ENCODE data around the gene AUNIP.
A peak's percentile ranks its signal among the peaks of the same experiment; 100 is the strongest.

Gene AUNIP

DNA sequence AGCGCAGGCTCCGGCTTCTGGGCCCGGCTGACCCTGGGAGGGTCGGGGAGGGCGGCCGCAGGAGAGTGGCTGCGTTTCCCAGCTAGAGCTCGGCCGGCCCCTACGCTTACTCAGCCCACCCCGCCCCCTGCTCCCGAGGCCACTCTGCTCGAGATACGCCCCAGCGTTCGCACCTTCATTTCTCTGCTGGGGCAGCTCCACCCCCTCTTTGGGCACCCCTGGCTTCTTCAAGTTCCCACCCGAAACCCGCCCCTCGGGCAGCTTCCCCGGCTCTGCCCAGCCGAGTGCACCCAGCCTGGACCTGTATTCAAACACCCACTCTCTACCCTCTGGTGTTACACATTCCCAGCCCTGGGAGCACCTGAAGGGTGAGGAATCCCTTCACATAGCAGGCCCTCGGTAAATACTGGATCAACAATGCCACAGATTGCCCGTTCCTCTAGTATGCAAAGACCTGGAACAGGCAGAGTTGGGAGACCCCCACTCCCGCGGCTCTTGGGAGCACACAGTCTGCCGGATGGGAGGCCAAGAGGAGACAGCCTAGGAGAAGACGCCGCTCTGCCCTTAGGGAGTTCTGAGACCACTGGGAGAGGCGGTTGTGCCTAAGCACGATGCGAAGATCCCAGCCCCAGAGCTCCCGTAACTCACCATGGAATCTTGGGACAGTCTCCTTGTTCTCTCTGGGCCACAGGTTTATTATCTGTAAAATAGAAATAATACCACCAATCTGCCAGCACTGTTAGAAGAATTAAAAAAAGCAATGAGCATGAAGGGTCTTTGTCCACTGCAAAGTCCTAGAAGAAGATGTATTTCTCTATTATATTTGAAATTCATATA, 16.8 kb upstream of the AUNIP start:
- Histone ChIP-seq H2BK5ac (ENCODE audit: low read depth, low read length, poor library complexity, severe bottlenecking) (no peak overlapping the region), H2AK5ac (ENCODE audit: low read length, severe bottlenecking) (no peak overlapping the region), H3K9ac (ENCODE audit: low read length) (peak overlapping the region; percentile 88), H3K23ac (ENCODE audit: low read length in 2 of 2) (no peak overlapping the region), H4K8ac (ENCODE audit: low read length) (peak overlapping the region; percentile 29), H3K27ac (ENCODE audit: low read length, poor library complexity, severe bottlenecking) (peak overlapping the region; percentile 13), H2BK15ac (ENCODE audit: low read depth, poor library complexity, severe bottlenecking) (peak overlapping the region; percentile 73), H3K4me1 (ENCODE audit: control insufficient read depth, insufficient read depth, low read depth, low read length) (peaks cover 27% of the 10 kb centered on the region), H2BK12ac (ENCODE audit: low read length in 2 of 2) (no peak overlapping the region), H2BK120ac (ENCODE audit: low read depth, low read length) (peak overlapping the region; percentile 24), H2AFZ (ENCODE audit: low read depth, low read length) (peak overlapping the region; percentile 73), H3K36me3 (ENCODE audit: control insufficient read depth in 1 of 2, insufficient read depth in 2 of 2, low read depth in 1 of 2, low read length in 2 of 2) (no peaks in the 10 kb centered on the region), H4K91ac (ENCODE audit: low read length) (no peak overlapping the region), H3K4ac (ENCODE audit: low read depth in 1 of 2, low read length in 2 of 2) (peak overlapping the region; percentile 20 to 42), H3K4me2 (ENCODE audit: low read length, poor library complexity, severe bottlenecking) (peak overlapping the region; percentile 86), H3K4me3 (ENCODE audit: insufficient read depth in 1 of 2, low read depth in 1 of 2, low read length in 2 of 2) (peak overlapping the region; percentile 74 to 89), H3K9me3 (ENCODE audit: control insufficient read depth, low read length) (no peaks in the 10 kb centered on the region), H3K27me3 (ENCODE audit: control insufficient read depth in 1 of 2, insufficient read depth in 1 of 2, low read length in 2 of 2) (peaks cover 0 to 2% of the 10 kb centered on the region in 2 experiments), H3K18ac (ENCODE audit: low read depth in 1 of 2, low read length in 2 of 2) (peak overlapping the region; percentile 78 to 94), H3K14ac (ENCODE audit: low read length in 2 of 2) (no peak overlapping the region), H3K79me1 (replicated peaks; ENCODE audit: low read length, poor library complexity, severe bottlenecking) (peaks cover 18% of the 10 kb centered on the region)
- 8% methylated on average over 28 of the region's 32 CpGs for WGBS
- DNase-seq, result no peak

DNA sequence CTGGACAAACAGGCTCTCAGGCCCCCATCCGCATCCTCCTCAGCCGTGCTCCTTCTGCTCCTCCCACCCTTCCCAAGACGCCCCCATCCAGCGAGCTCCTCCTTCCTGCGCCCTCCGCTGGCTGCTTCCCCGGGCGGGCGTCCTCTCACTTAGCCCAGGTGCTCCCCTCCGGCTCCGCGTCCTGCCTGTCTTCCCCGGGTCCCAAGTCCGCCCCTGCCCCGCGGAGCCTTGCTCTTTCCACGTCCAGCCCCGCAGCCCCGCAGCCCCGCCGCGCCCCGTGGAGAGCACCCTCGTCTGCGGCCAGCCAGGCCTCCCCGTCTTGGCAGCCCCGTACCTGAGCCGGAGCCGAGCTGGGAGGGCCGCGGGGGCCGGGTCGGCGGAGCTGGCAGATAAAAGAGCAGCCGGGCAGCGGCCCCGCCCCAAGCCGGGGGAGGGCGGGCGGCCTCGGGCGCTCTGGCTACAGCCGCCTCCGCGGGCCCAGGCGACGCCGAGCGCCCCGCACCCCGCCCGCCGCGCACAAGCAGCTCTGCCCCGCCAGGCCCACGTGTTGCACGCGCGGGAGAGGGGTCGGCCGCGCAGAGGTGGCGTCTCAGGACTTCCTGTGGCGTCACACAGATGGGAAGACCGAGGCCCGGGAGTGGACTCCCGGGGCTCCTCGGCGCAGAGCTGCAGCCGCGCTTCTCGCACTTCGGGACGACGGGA, 16.0 kb upstream of the AUNIP start, which contains the start of gene PAQR7:
Gene PAQR7, minus strand, starts transcription at position 555 of the 702 bp plus-strand sequence. CDS start 11,869 bp downstream, outside the sequence.
- H3K23ac ChIP-seq (ENCODE audit: low read length in 2 of 2), result peak within 1 kb of the TSS in 1 of 2 experiments; percentile 74
- H2AFZ ChIP-seq (ENCODE audit: low read depth, low read length), result peak within 1 kb of the TSS; percentile 73
- peak within 1 kb of the TSS; percentile 71 to 84 for H3K4ac ChIP-seq (ENCODE audit: low read depth in 1 of 2, low read length in 2 of 2)
- under 1% methylated on average over 47 of the region's 75 CpGs for WGBS
- peaks cover 0 to 2% of the 10 kb centered on the region in 2 experiments for H3K27me3 ChIP-seq (ENCODE audit: control insufficient read depth in 1 of 2, insufficient read depth in 1 of 2, low read length in 2 of 2)
- H3K4me2 ChIP-seq (ENCODE audit: low read length, poor library complexity, severe bottlenecking), result peak within 1 kb of the TSS; percentile 86
- peak within 1 kb of the TSS; percentile 30 for H3K27ac ChIP-seq (ENCODE audit: low read length, poor library complexity, severe bottlenecking)
- H2AK5ac ChIP-seq (ENCODE audit: low read length, severe bottlenecking), result peak within 1 kb of the TSS; percentile 63
- no peaks in the 10 kb centered on the region for H3K9me3 ChIP-seq (ENCODE audit: control insufficient read depth, low read length)
- H3K18ac ChIP-seq (ENCODE audit: low read depth in 1 of 2, low read length in 2 of 2), result peak within 1 kb of the TSS; percentile 91 to 94
- H4K8ac ChIP-seq (ENCODE audit: low read length), result peak within 1 kb of the TSS; percentile 29
- H2BK15ac ChIP-seq (ENCODE audit: low read depth, poor library complexity, severe bottlenecking), result peak within 1 kb of the TSS; percentile 73
- peak within 1 kb of the TSS; percentile 53 for H2BK5ac ChIP-seq (ENCODE audit: low read depth, low read length, poor library complexity, severe bottlenecking)
- peaks cover 2 to 4% of the 10 kb centered on the region in 2 experiments for H3K36me3 ChIP-seq (ENCODE audit: control insufficient read depth in 1 of 2, insufficient read depth in 2 of 2, low read depth in 1 of 2, low read length in 2 of 2)
- peaks cover 29% of the 10 kb centered on the region for H3K4me1 ChIP-seq (ENCODE audit: control insufficient read depth, insufficient read depth, low read depth, low read length)
- H2BK12ac ChIP-seq (ENCODE audit: low read length in 2 of 2), result peak within 1 kb of the TSS; percentile 28 to 92
- peak within 1 kb of the TSS; percentile 24 for H2BK120ac ChIP-seq (ENCODE audit: low read depth, low read length)
- H3K4me3 ChIP-seq (ENCODE audit: insufficient read depth in 1 of 2, low read depth in 1 of 2, low read length in 2 of 2), result peak within 1 kb of the TSS; percentile 74 to 89
- H4K91ac ChIP-seq (ENCODE audit: low read length), result peak within 1 kb of the TSS; percentile 34
- H3K79me1 ChIP-seq (replicated peaks; ENCODE audit: low read length, poor library complexity, severe bottlenecking), result peaks cover 20% of the 10 kb centered on the region
- H3K9ac ChIP-seq (ENCODE audit: low read length), result peak within 1 kb of the TSS; percentile 88
- peak within 1 kb of the TSS in 1 of 2 experiments; percentile 94 for H3K14ac ChIP-seq (ENCODE audit: low read length in 2 of 2)
- peak; percentile 81 for DNase-seq

DNA sequence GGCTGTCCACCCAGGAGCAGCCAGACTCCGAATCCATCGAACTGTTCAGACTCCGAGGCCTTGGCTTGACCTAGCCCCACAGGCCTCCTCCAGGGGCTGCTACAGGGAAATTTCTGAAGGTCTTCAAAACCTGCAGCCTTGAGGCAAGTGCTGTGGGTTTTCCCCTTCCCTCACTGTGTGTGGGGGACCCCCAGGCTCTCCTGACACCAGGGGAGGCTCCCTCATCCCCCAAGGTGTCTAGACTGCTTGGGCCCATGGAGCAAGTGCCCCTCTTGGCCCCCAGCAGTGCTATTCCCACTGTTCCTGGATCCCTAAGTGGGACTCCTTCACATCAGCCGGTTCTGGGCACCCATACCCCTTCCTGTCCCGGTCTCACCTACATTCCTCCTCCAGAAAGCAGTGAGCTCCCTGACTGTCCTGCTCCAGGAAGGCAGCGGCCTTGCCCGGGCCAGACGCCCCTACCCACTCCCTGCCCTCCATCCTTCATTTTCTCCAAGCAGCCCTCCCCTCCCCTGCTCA, 15.4 kb upstream of the AUNIP start:
- no peaks in the 10 kb centered on the region for H3K27me3 ChIP-seq (ENCODE audit: control insufficient read depth in 1 of 2, insufficient read depth in 1 of 2, low read length in 2 of 2)
- H3K4me2 ChIP-seq (ENCODE audit: low read length, poor library complexity, severe bottlenecking), result peak overlapping the region; percentile 86
- DNase-seq, result no peak
- peak overlapping the region; percentile 30 for H3K27ac ChIP-seq (ENCODE audit: low read length, poor library complexity, severe bottlenecking)
- peak overlapping the region; percentile 91 to 94 for H3K18ac ChIP-seq (ENCODE audit: low read depth in 1 of 2, low read length in 2 of 2)
- no peak overlapping the region for H2BK15ac ChIP-seq (ENCODE audit: low read depth, poor library complexity, severe bottlenecking)
- H3K4me1 ChIP-seq (ENCODE audit: control insufficient read depth, insufficient read depth, low read depth, low read length), result peaks cover 31% of the 10 kb centered on the region
- 43% methylated on average over 8 of the region's 8 CpGs for WGBS
- peak overlapping the region; percentile 53 for H2BK5ac ChIP-seq (ENCODE audit: low read depth, low read length, poor library complexity, severe bottlenecking)
- H3K79me1 ChIP-seq (replicated peaks; ENCODE audit: low read length, poor library complexity, severe bottlenecking), result peaks cover 25% of the 10 kb centered on the region
- peaks cover 8 to 10% of the 10 kb centered on the region in 2 experiments for H3K36me3 ChIP-seq (ENCODE audit: control insufficient read depth in 1 of 2, insufficient read depth in 2 of 2, low read depth in 1 of 2, low read length in 2 of 2)
- peak overlapping the region; percentile 74 to 89 for H3K4me3 ChIP-seq (ENCODE audit: insufficient read depth in 1 of 2, low read depth in 1 of 2, low read length in 2 of 2)
- H3K4ac ChIP-seq (ENCODE audit: low read depth in 1 of 2, low read length in 2 of 2), result peak overlapping the region; percentile 71 to 84
- H4K8ac ChIP-seq (ENCODE audit: low read length), result peak overlapping the region; percentile 29
- peak overlapping the region; percentile 63 for H2AK5ac ChIP-seq (ENCODE audit: low read length, severe bottlenecking)
- peak overlapping the region; percentile 28 to 92 for H2BK12ac ChIP-seq (ENCODE audit: low read length in 2 of 2)
- no peak overlapping the region for H2BK120ac ChIP-seq (ENCODE audit: low read depth, low read length)
- H4K91ac ChIP-seq (ENCODE audit: low read length), result peak overlapping the region; percentile 34
- no peaks in the 10 kb centered on the region for H3K9me3 ChIP-seq (ENCODE audit: control insufficient read depth, low read length)
- H3K14ac ChIP-seq (ENCODE audit: low read length in 2 of 2), result peak overlapping the region in 1 of 2 experiments; percentile 94
- H3K23ac ChIP-seq (ENCODE audit: low read length in 2 of 2), result peak overlapping the region in 1 of 2 experiments; percentile 74
- peak overlapping the region; percentile 73 for H2AFZ ChIP-seq (ENCODE audit: low read depth, low read length)
- H3K9ac ChIP-seq (ENCODE audit: low read length), result peak overlapping the region; percentile 88

Measured in mesenchymal stem cell (in vitro differentiated cells and primary cell).